Keratinocyte (primary cell): ENCODE results near the gene SNTG2. TPM values are rescaled to one million over a fixed set of nuclear protein-coding genes. Genes with fewer than 3 reads are reported as not detected.

Source experiments
- DNase-seq: peaks from one replicate; pipeline ENCODE4 v3.0.0-alpha.2; 2011; ENCODE audit warnings: low read depth, missing footprints, low spot score
- FAIRE-seq: peaks from 2 replicates; lab custom pipeline; 2011; peaks lifted over from hg19 to GRCh38; lab: Jason Lieb, UNC
- H2AFZ ChIP-seq: 2 replicates; pipeline ENCODE4 v1.6.0; 2012; ENCODE audit warnings: low read length, control low read depth, inconsistent platforms; ENCODE audit not compliant: control insufficient read depth
- H3K27ac ChIP-seq: 2 replicates; pipeline ENCODE4 v1.5.1; 2011; ENCODE audit warnings: low read length; ENCODE audit not compliant: control insufficient read depth, insufficient read depth
- H3K27me3 ChIP-seq: 3 replicates; pipeline ENCODE4 v1.6.0; 2011; ENCODE audit warnings: low read length; ENCODE audit not compliant: control insufficient read depth, insufficient read depth; ENCODE audit errors: extremely low read depth
- H3K36me3 ChIP-seq, 2 experiments: 2 replicates in 1 of 2; 3 replicates in 1 of 2; pipeline ENCODE4 v1.5.1; 2011; ENCODE audit warnings: low read length in 2 of 2, mild to moderate bottlenecking in 1 of 2; ENCODE audit not compliant: control insufficient read depth in 2 of 2, insufficient read depth in 2 of 2; ENCODE audit errors: extremely low read depth in 1 of 2
- H3K4me1 ChIP-seq: 3 replicates; pipeline ENCODE4 v1.5.1; 2011; ENCODE audit warnings: low read length; ENCODE audit not compliant: control insufficient read depth, insufficient read depth; ENCODE audit errors: extremely low read depth
- H3K4me2 ChIP-seq: 3 replicates; pipeline ENCODE4 v1.6.0; 2011; ENCODE audit warnings: low read depth, low read length; ENCODE audit not compliant: control insufficient read depth, insufficient read depth; ENCODE audit errors: extremely low read depth
- H3K4me3 ChIP-seq, 3 experiments: fragments of 200-600 bp in 1 of 3; sonication (generic) in 1 of 3; 2 replicates in 2 of 3; 3 replicates in 1 of 3; pipeline ENCODE4 v1.5.1; 2011 to 2016; ENCODE audit warnings: low read length in 3 of 3, mild to moderate bottlenecking in 3 of 3, control low read depth in 2 of 3, inconsistent platforms in 1 of 3, low read depth in 1 of 3, mixed read lengths in 1 of 3, mixed run types in 1 of 3, moderate library complexity in 1 of 3; ENCODE audit not compliant: control insufficient read depth in 2 of 3, insufficient read depth in 2 of 3; ENCODE audit errors: extremely low read depth in 1 of 3
- H3K79me2 ChIP-seq: 2 replicates; pipeline ENCODE4 v1.6.0; 2012; ENCODE audit warnings: low read length; ENCODE audit not compliant: control insufficient read depth, insufficient read depth
- H3K9ac ChIP-seq: 3 replicates; pipeline ENCODE4 v1.6.0; 2011; ENCODE audit warnings: low read length; ENCODE audit not compliant: control insufficient read depth, insufficient read depth; ENCODE audit errors: extremely low read depth
- H3K9me1 ChIP-seq: 3 replicates; pipeline ENCODE4 v1.6.0; 2011; ENCODE audit warnings: low read length; ENCODE audit not compliant: control insufficient read depth, insufficient read depth; ENCODE audit errors: extremely low read depth
- H3K9me3 ChIP-seq: 2 replicates; pipeline ENCODE4 v1.5.1; 2012; ENCODE audit warnings: low read depth, low read length; ENCODE audit not compliant: control insufficient read depth
- H4K20me1 ChIP-seq: 3 replicates; pipeline ENCODE4 v1.6.0; 2011; ENCODE audit warnings: low read length; ENCODE audit not compliant: control insufficient read depth, insufficient read depth; ENCODE audit errors: extremely low read depth
- CTCF ChIP-seq, 3 experiments: IDR thresholded peaks in 1 of 3; conservative IDR thresholded peaks in 1 of 3; optimal IDR thresholded peaks in 1 of 3; 2 replicates in 2 of 3; 3 replicates in 1 of 3; pipeline versions ENCODE3 to v1.5.1; 2011; ENCODE audit warnings: low read length in 3 of 3, mild to moderate bottlenecking in 3 of 3, moderate library complexity in 2 of 3, control low read depth in 1 of 3, inconsistent platforms in 1 of 3; ENCODE audit not compliant: insufficient read depth in 2 of 3; ENCODE audit errors: extremely low read depth in 1 of 3
- EZH2 ChIP-seq: IDR thresholded peaks from one replicate; pipeline ENCODE4 v1.6.1; 2012; ENCODE audit warnings: inconsistent platforms, mild to moderate bottlenecking, low read length, moderate library complexity
- dilution Hi-C: fragments of 300-500 bp; cut with MboI; formaldehyde crosslinking; loops from one replicate; pipeline ENCODE4 v1.7.0; 2020; ENCODE audit warnings: low sequenced_read_pairs; ENCODE audit not compliant: extremely low pct_ligation_motif_present
- polyA plus RNA-seq, 5 experiments: library from polyadenylated mRNA; depleted of rRNA in 3 of 5; stranded (reverse) in 3 of 5; stranded (forward) in 1 of 5; unstranded in 1 of 5; fragments of >200 nt; gene quantifications; 1 replicate in 1 of 5; 2 replicates in 3 of 5; 3 replicates in 1 of 5; pipeline versions ENCODE4 v1.2.1 to v1.2.3, GENCODE V29; 2011 to 2012; ENCODE audit warnings: missing spikeins in 2 of 5, low read depth in 1 of 5, low replicate concordance in 1 of 5

SNTG2 gene
- polyA plus RNA-seq, 1 donor (not counting 4 experiments of a cell fraction or from before 2014, with no cell fraction given), result not detected

GRCh38 chr2:944693-945092 is 6.0 kb upstream of the SNTG2 start:
- peaks cover 5% of the 10 kb centered on the region for H3K27me3 ChIP-seq
- H3K36me3 ChIP-seq, result no peaks in the 10 kb centered on the region
- H3K4me3 ChIP-seq, result no peak overlapping the region
- H4K20me1 ChIP-seq, result no peaks in the 10 kb centered on the region
- FAIRE-seq (no peak), DNase-seq (no peak)
- no peaks in the 10 kb centered on the region for H3K4me1 ChIP-seq
- H2AFZ ChIP-seq, result no peak overlapping the region
- H3K4me2 ChIP-seq, result no peak overlapping the region
- TF ChIP-seq EZH2 (no peak), CTCF (optimal IDR thresholded peaks at IDR 0.05 in 1 of 3, IDR thresholded peaks at IDR 0.05 in 1 of 3, conservative IDR thresholded peaks at IDR 0.05 in 1 of 3; ENCODE audit: extremely low read depth in 1 of 3, insufficient read depth in 2 of 3, low read length in 3 of 3) (no peak)
- H3K9me3 ChIP-seq, result no peaks in the 10 kb centered on the region
- H3K9me1 ChIP-seq, result no peaks in the 10 kb centered on the region
- H3K79me2 ChIP-seq, result no peaks in the 10 kb centered on the region
- H3K9ac ChIP-seq, result no peak overlapping the region
- dilution Hi-C loops, result no loop called here
- H3K27ac ChIP-seq, result no peak overlapping the region

- H3K9me3 ChIP-seq, result no peaks in the 10 kb centered on the region
- no peaks in the 10 kb centered on the region for H3K36me3 ChIP-seq
- H3K9ac ChIP-seq, result no peak overlapping the region
- H3K79me2 ChIP-seq, result no peaks in the 10 kb centered on the region
- H4K20me1 ChIP-seq, result no peaks in the 10 kb centered on the region
- no peak for DNase-seq
- H3K9me1 ChIP-seq, result no peaks in the 10 kb centered on the region
- dilution Hi-C loops, result no loop called here
- no peak for FAIRE-seq
- H3K4me1 ChIP-seq, result no peaks in the 10 kb centered on the region
- H3K4me3 ChIP-seq, result no peak overlapping the region
- no peak overlapping the region for H3K4me2 ChIP-seq
- H3K27me3 ChIP-seq, result peaks cover 9% of the 10 kb centered on the region
- no peak overlapping the region for H3K27ac ChIP-seq
- no peak for TF ChIP-seq CTCF (optimal IDR thresholded peaks at IDR 0.05 in 1 of 3, IDR thresholded peaks at IDR 0.05 in 1 of 3, conservative IDR thresholded peaks at IDR 0.05 in 1 of 3; ENCODE audit: extremely low read depth in 1 of 3, insufficient read depth in 2 of 3, low read length in 3 of 3)
- no peak for TF ChIP-seq EZH2
- no peak overlapping the region for H2AFZ ChIP-seq
Observed at GRCh38 chr2:945104-945503, 5.5 kb upstream of the SNTG2 start.
